Frontal cortex (tissue), 4 donors: Measurements from ENCODE around the gene NKD2. TPM values are rescaled to one million over a fixed set of nuclear protein-coding genes. Genes with fewer than 3 reads are reported as not detected.
"Not testable (repeated sequence)": the region's sequence is repeated elsewhere in the genome, so short reads cannot be mapped to it uniquely, and the experiment has no call there.

ENCODE experiments used
- DNase-seq, 2 donors: peaks; one replicate each; pipeline ENCODE4 v3.0.0; 2012; ENCODE audit warnings: low spot score in 2 of 2
- FAIRE-seq: peaks from 2 replicates; lab custom pipeline; 2012; peaks lifted over from hg19 to GRCh38; lab: Jason Lieb, UNC
- small RNA-seq: library from RNA; depleted of rRNA; stranded (forward); fragments of <200 nt; gene quantifications from one replicate; pipeline ENCODE3, GENCODE V24; 2014
- total RNA-seq: library from RNA; depleted of rRNA; stranded (reverse); fragments of >200 nt; gene quantifications from one replicate; pipeline ENCODE4 v1.2.3, GENCODE V29; 2014
- donor health status: control.
- donor health status: control.
- donor health status: control.

The NKD2 gene
- total RNA-seq, 1 donor from 2014 or later, result 2.9 TPM

- no peak for DNase-seq
- FAIRE-seq, result no peak
Measured at GRCh38 chr5:1077491-1078020, 69.0 kb downstream of the NKD2 start.

GRCh38 chr5:1078206-1078605, 69.6 kb downstream of the NKD2 start:
- no peak for DNase-seq
- no peak for FAIRE-seq

- no peak for FAIRE-seq
- DNase-seq, result no peak
Measured at GRCh38 chr5:1078851-1079250, 70.2 kb downstream of the NKD2 start.

- DNase-seq, result no peak
- no peak for FAIRE-seq
Measured at GRCh38 chr5:1079486-1079885, 70.9 kb downstream of the NKD2 start.

GRCh38 chr5:1079961-1080360, 71.4 kb downstream of the NKD2 start:
- FAIRE-seq (no peak), DNase-seq (no peak)

GRCh38 chr5:1080432-1080831, 71.8 kb downstream of the NKD2 start:
- DNase-seq (no peak), FAIRE-seq (no peak)

GRCh38 chr5:1081519-1081918, 72.9 kb downstream of the NKD2 start:
- no peak for FAIRE-seq

GRCh38 chr5:1083026-1083425, 74.4 kb downstream of the NKD2 start:
- FAIRE-seq, DNase-seq: not testable (repeated sequence)

More at GRCh38 chr5:1081519-1081918, 72.9 kb downstream of the NKD2 start:
- DNase-seq, result no peak

- DNase-seq, result no peak
- no peak for FAIRE-seq
Measured at GRCh38 chr5:1083823-1084605, 75.4 kb downstream of the NKD2 start.

GRCh38 chr5:1085391-1085790, 76.8 kb downstream of the NKD2 start:
- no peak for FAIRE-seq

GRCh38 chr5:1086137-1086536, 77.5 kb downstream of the NKD2 start:
- no peak for DNase-seq
- no peak for FAIRE-seq

More at GRCh38 chr5:1085391-1085790, 76.8 kb downstream of the NKD2 start:
- DNase-seq, result no peak

GRCh38 chr5:1086871-1087270, 78.3 kb downstream of the NKD2 start:
- FAIRE-seq, result no peak
- no peak for DNase-seq

- no peak for FAIRE-seq
Measured at GRCh38 chr5:1087428-1087827, 78.8 kb downstream of the NKD2 start.

GRCh38 chr5:1088031-1088430, 79.4 kb downstream of the NKD2 start:
- no peak for FAIRE-seq
- DNase-seq, result no peak

More at GRCh38 chr5:1087428-1087827, 78.8 kb downstream of the NKD2 start:
- DNase-seq, result no peak

Small RNAs within 50 kb of the gene (small RNA-seq; reads per million reads assigned to genes)
- not detected for gene MIR4635

Other genes with a start within 250 kb of the NKD2 start
- gene ZDHHC11B, start 224.1 kb upstream of the NKD2 start, total RNA-seq, result 4.5 TPM
- 5.7 TPM for gene ZDHHC11, start 157.8 kb upstream of the NKD2 start, total RNA-seq
- 43.2 TPM for gene BRD9, start 116.0 kb upstream of the NKD2 start, total RNA-seq
- 8.2 TPM for gene TRIP13, start 115.9 kb upstream of the NKD2 start, total RNA-seq
- 5.7 TPM for gene SLC12A7, start 103.3 kb downstream of the NKD2 start, total RNA-seq
- gene SLC6A19, start 192.8 kb downstream of the NKD2 start, total RNA-seq, result not detected
- gene SLC6A18, start 216.6 kb downstream of the NKD2 start, total RNA-seq, result not detected